TTC549 (cell line): ENCODE data around the gene TNFRSF4.

Source experiments
- FAIRE-seq: peaks from 2 replicates; lab custom pipeline; 2012; peaks lifted over from hg19 to GRCh38; lab: Jason Lieb, UNC

The TNFRSF4 gene

GRCh38 chr1:1169429-1170214 lies 44.3 kb downstream of the TNFRSF4 start:
- no peak for FAIRE-seq

- FAIRE-seq: no peak
Observed at GRCh38 chr1:1168451-1169411, 45.2 kb downstream of the TNFRSF4 start.

- no peak for FAIRE-seq
Observed at GRCh38 chr1:1167841-1168450, 46.0 kb downstream of the TNFRSF4 start.

- no peak for FAIRE-seq
Observed at GRCh38 chr1:1167398-1167821, 46.5 kb downstream of the TNFRSF4 start.

GRCh38 chr1:1166642-1167397 lies 47.1 kb downstream of the TNFRSF4 start:
- FAIRE-seq: no peak

GRCh38 chr1:1165900-1166421 lies 48.0 kb downstream of the TNFRSF4 start:
- FAIRE-seq: no peak

GRCh38 chr1:1165485-1165884 lies 48.5 kb downstream of the TNFRSF4 start:
- FAIRE-seq: no peak

GRCh38 chr1:1164701-1165451 lies 49.1 kb downstream of the TNFRSF4 start:
- no peak for FAIRE-seq

GRCh38 chr1:1164361-1164700 lies 49.6 kb downstream of the TNFRSF4 start:
- FAIRE-seq: no peak

- FAIRE-seq: no peak
Observed at GRCh38 chr1:1163538-1164070, 50.3 kb downstream of the TNFRSF4 start.

GRCh38 chr1:1162597-1163537 lies 51.1 kb downstream of the TNFRSF4 start:
- FAIRE-seq: no peak

GRCh38 chr1:1161683-1162079 lies 52.3 kb downstream of the TNFRSF4 start:
- no peak for FAIRE-seq
